Spleen (tissue), 11 donors: ENCODE measurements around the gene FCAMR. TPM values are rescaled to one million over a fixed set of nuclear protein-coding genes. Genes with fewer than 3 reads are reported as not detected.

ENCODE experiments used
- DNase-seq: peaks from one replicate; pipeline ENCODE4 v3.0.0-alpha.2; 2020
- H3K27ac ChIP-seq, 8 donors: fragments of 200-600 bp; sonication (generic) in 7 of 8; 1 replicate in 4 of 8; 2 replicates in 4 of 8; pipeline versions ENCODE4 v1.5.0 to v1.8.0; 2016 to 2021; ENCODE audit warnings: inconsistent platforms in 4 of 8, mild to moderate bottlenecking in 4 of 8, moderate library complexity in 1 of 8
- H3K27me3 ChIP-seq, 7 donors: fragments of 200-600 bp; sonication (generic) in 6 of 7; replicated peaks in 1 of 7; 1 replicate in 4 of 7; 2 replicates in 3 of 7; pipeline versions ENCODE4 v1.5.0 to v1.8.0; 2016 to 2021; ENCODE audit warnings: inconsistent platforms in 3 of 7, mild to moderate bottlenecking in 1 of 7
- H3K36me3 ChIP-seq, 6 donors: fragments of 200-600 bp; sonication (generic) in 5 of 6; 1 replicate in 4 of 6; 2 replicates in 2 of 6; pipeline versions ENCODE4 v1.5.0 to v1.8.0; 2016 to 2021; ENCODE audit warnings: inconsistent platforms in 2 of 6
- H3K4me1 ChIP-seq, 6 donors: fragments of 200-600 bp; sonication (generic) in 5 of 6; 1 replicate in 3 of 6; 2 replicates in 3 of 6; pipeline versions ENCODE4 v1.5.0 to v1.8.0; 2016 to 2021; ENCODE audit warnings: inconsistent platforms in 3 of 6
- H3K4me3 ChIP-seq, 8 donors: fragments of 200-600 bp; sonication (generic) in 7 of 8; 1 replicate in 4 of 8; 2 replicates in 4 of 8; pipeline versions ENCODE4 v1.5.0 to v1.8.0; 2016 to 2021; ENCODE audit warnings: inconsistent platforms in 4 of 8, mild to moderate bottlenecking in 4 of 8, moderate library complexity in 2 of 8
- H3K9me3 ChIP-seq, 8 donors: fragments of 200-600 bp; sonication (generic) in 7 of 8; 1 replicate in 4 of 8; 2 replicates in 4 of 8; pipeline versions ENCODE4 v1.5.0 to v1.8.0; 2016 to 2021; ENCODE audit warnings: inconsistent platforms in 4 of 8
- POLR2A ChIP-seq, 3 donors: fragments of 450-650 bp; IDR thresholded peaks; one replicate each; pipeline ENCODE4 v1.5.1; 2017; ENCODE audit warnings: antibody characterized with exemption in 3 of 3, mild to moderate bottlenecking in 1 of 3
- POLR2AphosphoS5 ChIP-seq, 3 donors: sonication (generic); formaldehyde crosslinking; IDR thresholded peaks; one replicate each; pipeline ENCODE4 v1.5.1; 2017; ENCODE audit warnings: antibody characterized with exemption in 3 of 3
- WGBS, 5 donors: extraction: QIAGEN DNeasy Blood & Tissue Kit in 3 of 5; methylation state at CpG; one replicate each; pipeline versions ENCODE4 v1.1.5 to v1.1.7; 2013 to 2018; 5-methylcytosine and 5-hydroxymethylcytosine counted together
- intact Hi-C: fragments of 100-400 bp; cut with DNase I; formaldehyde crosslinking; loops from one replicate; pipeline ENCODE4 v1.15.0; 2023; ENCODE audit warnings: low total_unique reads
- polyA plus RNA-seq, 3 donors: library from polyadenylated mRNA; stranded (reverse); fragments of 200-250 nt; gene quantifications; one replicate each; pipeline ENCODE4 v1.2.1, GENCODE V29; 2013
- total RNA-seq, 7 donors: library from RNA; depleted of rRNA in 3 of 7; stranded (reverse); fragments of >200 nt in 3 of 7; fragmentation: NEBNext Ultra II Directional in 4 of 7; extraction: Animal tissue kit (Norgen Biotek cat#: 25700) in 4 of 7; gene quantifications; one replicate each; pipeline versions ENCODE4 v1.1.0 to v1.2.1, GENCODE V29; 2016 to 2021
- TF ChIP-seq, protein P1 (sequence below), 11 experiments: fragments of 200-600 bp in 7 of 11; fragments of 450-650 bp in 4 of 11; sonication (generic) in 4 of 11; IDR thresholded peaks in 8 of 11; conservative IDR thresholded peaks in 3 of 11; 1 replicate in 7 of 11; 2 replicates in 4 of 11; pipeline versions ENCODE4 v1.4.0 to v1.8.0; 2016 to 2021; ENCODE audit warnings: antibody characterized with exemption in 11 of 11, inconsistent platforms in 4 of 11, mild to moderate bottlenecking in 1 of 11
- donor health status: healthy with polysubstance abuse.
- donor health status: DM: no; HTN: no; CAD: no; lungs with moderate emphysema.
- donor health status: DM: no; HTN: no; CAD: no.
- donor health status: Bipolar disorder and iron deficiency.
- donor health status: healthy.
- donor health status: DM: no; HTN: no; CAD: no.
- donor health status: DM: yes; HTN: yes; CAD: no.

The FCAMR gene
- total and polyA plus RNA-seq, 10 donors: 0.16 to 1.3 (median 0.38) TPM; not detected in 2

DNA sequence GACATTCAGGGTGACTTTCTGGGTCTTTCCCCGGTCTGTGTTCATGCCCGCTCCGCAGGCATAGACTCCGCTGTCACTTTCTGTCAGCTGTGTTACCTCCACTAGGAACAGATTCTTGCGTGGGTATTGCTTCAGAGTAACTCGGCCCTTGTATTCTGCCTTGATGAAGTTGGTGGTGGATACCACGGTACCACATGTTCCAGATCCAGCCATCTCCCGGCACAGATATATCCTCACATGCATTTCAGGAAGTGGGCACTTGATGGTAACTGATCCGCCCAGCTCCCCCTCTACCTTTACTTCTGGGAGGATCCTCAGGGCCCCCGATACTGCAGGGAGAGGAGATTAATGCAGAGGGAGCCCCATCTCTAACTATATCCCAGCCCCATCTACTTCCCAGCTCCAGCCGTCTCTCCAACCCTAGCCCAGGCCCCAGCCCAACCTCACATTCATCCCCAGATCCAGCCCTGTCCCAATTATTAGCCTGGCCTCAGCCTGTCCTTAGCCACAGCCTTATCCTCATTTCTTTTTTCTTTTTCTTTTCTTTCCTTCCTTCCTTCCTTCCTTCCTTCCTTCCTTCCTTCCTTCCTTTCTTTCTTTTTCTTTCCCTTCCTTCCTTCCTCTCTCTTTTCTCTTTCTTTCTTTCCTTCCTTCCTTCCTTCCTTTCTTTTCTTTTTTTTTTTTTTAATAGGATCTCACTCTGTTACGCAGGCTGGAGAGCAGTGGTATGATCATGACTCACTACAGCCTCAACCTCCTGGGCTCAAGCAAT, 56.3 kb downstream of the FCAMR start:
- H3K27ac ChIP-seq: peak overlapping the region in 2 of 8 donors; percentile 95 to 97
- WGBS, 5 donors: 64 to 78% (median 66%) methylated on average over 12 of the region's 12 CpGs
- H3K4me1 ChIP-seq: peaks cover 40 to 99% (median 87%) of the 10 kb centered on the region in 6 donors
- H3K36me3 ChIP-seq: peaks cover 0 to 97% (median 16%) of the 10 kb centered on the region in 6 donors
- H3K4me3 ChIP-seq: peak overlapping the region in 1 of 8 donors; percentile 74
- H3K27me3 ChIP-seq: peaks cover 0 to 21% (median 0%) of the 10 kb centered on the region in 7 donors
- H3K9me3 ChIP-seq: no peaks in the 10 kb centered on the region
- DNase-seq: peak; percentile 27
- intact Hi-C loops: loop anchor here (5.0 to 10.0 kb wide), 3 partner anchors 97 to 279 kb away; partner anchors contain the start of gene DYRK3
- TF ChIP-seq, protein P1, sequence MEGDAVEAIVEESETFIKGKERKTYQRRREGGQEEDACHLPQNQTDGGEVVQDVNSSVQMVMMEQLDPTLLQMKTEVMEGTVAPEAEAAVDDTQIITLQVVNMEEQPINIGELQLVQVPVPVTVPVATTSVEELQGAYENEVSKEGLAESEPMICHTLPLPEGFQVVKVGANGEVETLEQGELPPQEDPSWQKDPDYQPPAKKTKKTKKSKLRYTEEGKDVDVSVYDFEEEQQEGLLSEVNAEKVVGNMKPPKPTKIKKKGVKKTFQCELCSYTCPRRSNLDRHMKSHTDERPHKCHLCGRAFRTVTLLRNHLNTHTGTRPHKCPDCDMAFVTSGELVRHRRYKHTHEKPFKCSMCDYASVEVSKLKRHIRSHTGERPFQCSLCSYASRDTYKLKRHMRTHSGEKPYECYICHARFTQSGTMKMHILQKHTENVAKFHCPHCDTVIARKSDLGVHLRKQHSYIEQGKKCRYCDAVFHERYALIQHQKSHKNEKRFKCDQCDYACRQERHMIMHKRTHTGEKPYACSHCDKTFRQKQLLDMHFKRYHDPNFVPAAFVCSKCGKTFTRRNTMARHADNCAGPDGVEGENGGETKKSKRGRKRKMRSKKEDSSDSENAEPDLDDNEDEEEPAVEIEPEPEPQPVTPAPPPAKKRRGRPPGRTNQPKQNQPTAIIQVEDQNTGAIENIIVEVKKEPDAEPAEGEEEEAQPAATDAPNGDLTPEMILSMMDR (IDR thresholded peaks at IDR 0.05 in 8 of 11, conservative IDR thresholded peaks at IDR 0.05 in 3 of 11): no peak
- TF ChIP-seq POLR2AphosphoS5 (IDR thresholded peaks at IDR 0.05): no peak
- no peak for TF ChIP-seq POLR2A (IDR thresholded peaks at IDR 0.05)

DNA sequence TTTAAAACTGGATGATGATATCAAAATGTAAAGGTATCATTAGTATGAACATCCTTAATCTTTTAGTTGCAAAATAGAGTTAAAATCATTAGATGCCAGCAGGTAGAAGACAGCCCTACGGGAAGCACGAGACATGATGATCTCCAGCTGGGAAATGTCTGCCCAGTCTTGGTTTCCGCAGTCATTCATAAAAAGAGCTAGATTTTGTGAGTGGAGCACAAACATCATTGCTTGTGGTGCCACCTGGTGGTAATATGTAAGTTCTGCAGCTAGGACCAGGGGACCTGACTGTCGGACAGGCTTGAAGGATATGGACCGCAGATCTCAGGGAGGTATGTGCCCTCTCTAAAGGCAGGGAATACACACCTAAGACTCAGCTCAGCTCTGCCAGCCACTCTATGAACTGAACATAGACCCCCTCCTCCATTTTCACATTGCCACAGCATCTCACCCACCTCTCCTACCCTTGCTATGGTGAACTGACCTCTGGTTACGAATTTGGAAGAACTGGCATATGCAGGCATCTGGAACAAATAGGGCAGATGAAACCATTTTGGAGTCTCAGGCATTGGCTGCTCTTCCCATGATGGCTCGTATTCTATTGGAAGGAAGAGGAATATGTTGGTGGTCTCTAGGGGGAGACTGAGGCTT, 57.7 kb downstream of the FCAMR start:
- Histone ChIP-seq H3K36me3 (peaks cover 0 to 99% (median 21%) of the 10 kb centered on the region in 6 donors), H3K27ac (peak overlapping the region in 1 of 8 donors; percentile 71), H3K4me3 (peak overlapping the region in 2 of 8 donors; percentile 9 to 74), H3K9me3 (no peaks in the 10 kb centered on the region), H3K27me3 (peaks cover 0 to 35% (median 0%) of the 10 kb centered on the region in 7 donors), H3K4me1 (peaks cover 46 to 100% (median 97%) of the 10 kb centered on the region in 6 donors)
- intact Hi-C loops: loop anchor here (5.0 to 10.0 kb wide), 3 partner anchors 95 to 278 kb away; partner anchors contain the start of gene DYRK3
- peak; percentile 73 for DNase-seq
- 22 to 31% (median 28%) methylated on average over 7 of the region's 7 CpGs for WGBS, 5 donors
- TF ChIP-seq POLR2A (IDR thresholded peaks at IDR 0.05) (no peak), POLR2AphosphoS5 (IDR thresholded peaks at IDR 0.05) (peak in 1 of 3 donors; percentile 84)
- TF ChIP-seq, protein P1 (IDR thresholded peaks at IDR 0.05 in 8 of 11, conservative IDR thresholded peaks at IDR 0.05 in 3 of 11): peak; percentile 84 to 95 (median 91)

DNA sequence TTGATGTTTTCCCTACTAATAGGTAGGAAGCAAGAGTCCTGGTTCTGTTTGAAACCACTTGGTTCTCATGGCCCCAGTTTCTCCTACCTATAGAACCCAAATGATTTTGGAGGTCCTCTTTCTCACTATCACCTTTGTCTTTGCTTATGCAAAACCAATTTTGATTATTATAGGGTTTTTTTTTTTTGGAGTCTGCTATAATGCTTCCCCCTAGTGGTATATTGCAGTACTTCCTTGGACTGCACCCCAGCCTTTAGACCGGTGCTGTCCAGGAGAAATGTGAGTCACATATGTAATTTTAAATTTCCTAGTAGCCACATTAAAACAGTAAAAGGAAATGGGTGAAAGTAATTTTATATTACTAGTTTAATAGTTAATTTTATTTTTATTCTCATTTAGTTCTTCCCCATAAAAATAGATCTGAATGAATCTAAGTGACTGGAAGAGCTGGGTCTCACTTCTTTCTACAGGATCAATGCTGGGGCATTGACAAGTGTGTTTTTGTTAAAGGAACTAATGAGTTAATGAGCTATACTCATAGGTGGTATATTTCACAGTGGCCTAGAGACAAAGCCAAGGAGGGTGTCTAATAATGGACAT, 59.1 kb downstream of the FCAMR start:
- Histone ChIP-seq H3K27ac (peak overlapping the region in 2 of 8 donors; percentile 71 to 87), H3K27me3 (peaks cover 0 to 38% (median 0%) of the 10 kb centered on the region in 7 donors), H3K36me3 (peaks cover 0 to 97% (median 26%) of the 10 kb centered on the region in 6 donors), H3K4me1 (peaks cover 52 to 99% (median 96%) of the 10 kb centered on the region in 6 donors), H3K9me3 (no peaks in the 10 kb centered on the region), H3K4me3 (peak overlapping the region in 1 of 8 donors; percentile 74)
- DNase-seq: no peak
- WGBS, 5 donors: 0 to 6% (median 3%) methylated on average over 1 of the region's 1 CpG
- TF ChIP-seq, protein P1 (IDR thresholded peaks at IDR 0.05 in 8 of 11, conservative IDR thresholded peaks at IDR 0.05 in 3 of 11): peak; percentile 72 to 96 (median 86)
- TF ChIP-seq POLR2A (IDR thresholded peaks at IDR 0.05): no peak
- intact Hi-C loops: loop anchor here (5.0 to 10.0 kb wide), 3 partner anchors 94 to 276 kb away; partner anchors contain the start of gene DYRK3
